Peyer's patch (tissue), 4 donors: ENCODE data around the gene LRRC56.

ENCODE experiments used
- POLR2A ChIP-seq, 2 donors: fragments of 450-650 bp; IDR thresholded peaks; one replicate each; pipeline ENCODE4 v1.5.1; 2017; ENCODE audit warnings: antibody characterized with exemption in 2 of 2, mild to moderate bottlenecking in 2 of 2, moderate library complexity in 2 of 2
- TF ChIP-seq, protein P1 (sequence below), 6 experiments: fragments of 450-650 bp in 4 of 6; fragments of 200-600 bp in 2 of 6; sonication (generic) in 1 of 6; IDR thresholded peaks; one replicate each; pipeline ENCODE4 v1.5.1; 2017 to 2019; ENCODE audit warnings: antibody characterized with exemption in 6 of 6, mild to moderate bottlenecking in 3 of 6, moderate library complexity in 1 of 6

- TF ChIP-seq, protein P1, sequence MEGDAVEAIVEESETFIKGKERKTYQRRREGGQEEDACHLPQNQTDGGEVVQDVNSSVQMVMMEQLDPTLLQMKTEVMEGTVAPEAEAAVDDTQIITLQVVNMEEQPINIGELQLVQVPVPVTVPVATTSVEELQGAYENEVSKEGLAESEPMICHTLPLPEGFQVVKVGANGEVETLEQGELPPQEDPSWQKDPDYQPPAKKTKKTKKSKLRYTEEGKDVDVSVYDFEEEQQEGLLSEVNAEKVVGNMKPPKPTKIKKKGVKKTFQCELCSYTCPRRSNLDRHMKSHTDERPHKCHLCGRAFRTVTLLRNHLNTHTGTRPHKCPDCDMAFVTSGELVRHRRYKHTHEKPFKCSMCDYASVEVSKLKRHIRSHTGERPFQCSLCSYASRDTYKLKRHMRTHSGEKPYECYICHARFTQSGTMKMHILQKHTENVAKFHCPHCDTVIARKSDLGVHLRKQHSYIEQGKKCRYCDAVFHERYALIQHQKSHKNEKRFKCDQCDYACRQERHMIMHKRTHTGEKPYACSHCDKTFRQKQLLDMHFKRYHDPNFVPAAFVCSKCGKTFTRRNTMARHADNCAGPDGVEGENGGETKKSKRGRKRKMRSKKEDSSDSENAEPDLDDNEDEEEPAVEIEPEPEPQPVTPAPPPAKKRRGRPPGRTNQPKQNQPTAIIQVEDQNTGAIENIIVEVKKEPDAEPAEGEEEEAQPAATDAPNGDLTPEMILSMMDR (IDR thresholded peaks at IDR 0.05): no peak
- TF ChIP-seq POLR2A (IDR thresholded peaks at IDR 0.05): no peak
Measured at GRCh38 chr11:597166-597725, 59.9 kb downstream of the LRRC56 start.
